ENCODE data around the gene BDH1. TPM values are rescaled to one million over a fixed set of nuclear protein-coding genes. Genes with fewer than 3 reads are reported as not detected.
A peak's percentile ranks its signal among the peaks of the same experiment; 100 is the strongest.

The BDH1 gene
- total RNA-seq, 1 experiment from 2014 or later: 38.6 TPM

DNA sequence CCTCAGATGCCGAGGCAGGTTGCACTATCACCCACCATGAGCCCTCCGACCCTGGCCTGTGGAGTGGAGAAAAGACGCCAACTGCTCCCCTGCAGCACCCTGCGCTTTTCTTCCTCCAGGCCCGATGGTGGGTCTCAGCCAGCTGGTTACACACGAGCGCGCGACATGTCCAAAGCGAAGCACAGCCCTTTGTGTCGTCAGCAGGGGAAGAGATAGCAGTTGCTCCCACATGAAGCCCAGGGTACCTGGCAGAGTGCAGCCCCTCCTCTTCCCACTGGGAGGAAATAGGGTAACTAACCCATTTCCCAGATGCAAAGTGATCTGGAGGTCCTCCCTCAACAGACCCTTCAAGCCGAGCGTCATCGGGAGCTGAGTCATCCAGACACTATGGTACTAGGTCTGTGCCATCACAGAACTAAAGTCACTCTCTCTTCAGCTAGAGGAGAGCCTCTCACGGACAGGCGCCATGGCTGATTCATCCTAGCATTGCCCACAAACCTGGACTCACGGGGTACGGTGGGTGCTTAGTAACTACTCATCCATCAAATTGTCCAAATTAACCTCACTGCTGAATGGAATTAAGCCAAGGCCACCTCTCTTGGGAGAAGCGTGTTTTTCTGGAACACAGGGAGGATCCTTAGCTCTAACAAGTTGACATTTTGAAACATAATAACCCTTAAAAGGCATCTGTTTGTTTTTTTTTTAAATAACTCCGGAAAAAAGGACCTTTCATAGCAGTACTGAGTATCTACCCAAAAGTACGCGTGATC, 45.2 kb upstream of the BDH1 start:
- Mint-ChIP-seq H3K4me1 (ENCODE audit: insufficient read depth, unreplicated experiment) (no peaks in the 10 kb centered on the region), H3K4me3 (ENCODE audit: unreplicated experiment) (no peak overlapping the region), H3K9me3 (ENCODE audit: unreplicated experiment) (no peaks in the 10 kb centered on the region), H3K27me3 (ENCODE audit: insufficient read depth, unreplicated experiment) (no peaks in the 10 kb centered on the region), H3K27ac (ENCODE audit: low read depth, unreplicated experiment) (no peak overlapping the region), H3K36me3 (ENCODE audit: insufficient read depth, unreplicated experiment) (peaks cover 6% of the 10 kb centered on the region)
- ChIA-PET CTCF (interaction anchor here (0.6 to 3.9 kb wide), 3 partner anchors 8 to 357 kb away, joined by 3 to 40 read pairs (median 29); no protein-coding TSS in a partner anchor), POLR2A (interaction anchor here (3.7 kb wide), 1 partner anchor 10 kb away, joined by 17 read pairs; no protein-coding TSS in a partner anchor)
- TF ChIP-seq CTCF (IDR thresholded peaks at IDR 0.05; ENCODE audit: unreplicated experiment): no peak
- intact Hi-C loops (cut with micrococcal nuclease): no loop called here
- no TSS peak for BruUV-seq (replicated peaks)
- DNase-seq (ENCODE audit: unreplicated experiment): no peak

- no TSS peak for BruUV-seq (replicated peaks)
- Mint-ChIP-seq H3K9me3 (ENCODE audit: unreplicated experiment) (no peaks in the 10 kb centered on the region), H3K27me3 (ENCODE audit: insufficient read depth, unreplicated experiment) (peaks cover 10% of the 10 kb centered on the region), H3K4me1 (ENCODE audit: insufficient read depth, unreplicated experiment) (no peaks in the 10 kb centered on the region), H3K4me3 (ENCODE audit: unreplicated experiment) (peak overlapping the region; percentile 23), H3K27ac (ENCODE audit: low read depth, unreplicated experiment) (no peak overlapping the region), H3K36me3 (ENCODE audit: insufficient read depth, unreplicated experiment) (peaks cover 6% of the 10 kb centered on the region)
- ChIA-PET POLR2A (interaction anchor here (0.6 to 3.7 kb wide), 5 partner anchors 11 to 47 kb away, joined by 3 to 17 read pairs (median 5); partner anchors contain the start of gene BDH1), CTCF (interaction anchor here (0.6 to 3.9 kb wide), 20 partner anchors 10 to 1772 kb away, joined by 3 to 40 read pairs (median 4); no protein-coding TSS in a partner anchor)
- intact Hi-C loops (cut with micrococcal nuclease): no loop called here
- TF ChIP-seq CTCF (IDR thresholded peaks at IDR 0.05; ENCODE audit: unreplicated experiment): peak; percentile 90
- DNase-seq (ENCODE audit: unreplicated experiment): peak; percentile 76
These were observed 43.5 kb upstream of the BDH1 start for GRCh38 chr3:197599089-197599765.

GRCh38 chr3:197598404-197598980, 42.7 kb upstream of the BDH1 start:
- Mint-ChIP-seq H3K9me3 (ENCODE audit: unreplicated experiment) (no peaks in the 10 kb centered on the region), H3K4me1 (ENCODE audit: insufficient read depth, unreplicated experiment) (no peaks in the 10 kb centered on the region), H3K27ac (ENCODE audit: low read depth, unreplicated experiment) (no peak overlapping the region), H3K4me3 (ENCODE audit: unreplicated experiment) (no peak overlapping the region), H3K36me3 (ENCODE audit: insufficient read depth, unreplicated experiment) (peaks cover 6% of the 10 kb centered on the region), H3K27me3 (ENCODE audit: insufficient read depth, unreplicated experiment) (peaks cover 10% of the 10 kb centered on the region)
- intact Hi-C loops (cut with micrococcal nuclease): no loop called here
- DNase-seq (ENCODE audit: unreplicated experiment): no peak
- POLR2A ChIA-PET: interaction anchor here (1.1 to 3.7 kb wide), 3 partner anchors 12 to 43 kb away, joined by 5 to 17 read pairs (median 6); partner anchors contain the start of gene BDH1
- CTCF ChIA-PET: interaction anchor here (0.6 to 3.9 kb wide), 12 partner anchors 10 to 343 kb away, joined by 3 to 40 read pairs (median 4); no protein-coding TSS in a partner anchor
- no peak for TF ChIP-seq CTCF (IDR thresholded peaks at IDR 0.05; ENCODE audit: unreplicated experiment)
- BruUV-seq (replicated peaks): no TSS peak

DNA sequence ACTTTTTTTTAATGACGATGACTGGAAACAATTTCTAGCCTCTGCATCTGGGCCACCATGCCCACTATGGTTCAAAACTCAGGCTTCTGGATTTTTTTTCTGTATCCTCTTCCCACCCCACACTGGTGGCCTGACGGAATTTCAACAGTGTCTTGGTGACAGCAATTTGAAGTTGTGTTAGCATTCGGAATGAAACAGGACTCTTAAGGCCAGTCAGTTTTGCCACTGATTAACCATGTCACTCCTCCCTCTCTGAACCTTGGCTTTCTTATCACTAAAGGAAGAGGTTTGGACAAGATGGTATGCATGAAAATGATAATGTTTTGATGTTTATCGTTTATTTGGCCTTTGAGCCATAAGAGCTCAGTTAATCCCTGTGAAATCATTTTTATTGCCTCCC, 41.6 kb upstream of the BDH1 start:
- Mint-ChIP-seq H3K9me3 (ENCODE audit: unreplicated experiment) (no peaks in the 10 kb centered on the region), H3K27ac (ENCODE audit: low read depth, unreplicated experiment) (no peak overlapping the region), H3K4me1 (ENCODE audit: insufficient read depth, unreplicated experiment) (no peaks in the 10 kb centered on the region), H3K27me3 (ENCODE audit: insufficient read depth, unreplicated experiment) (peaks cover 10% of the 10 kb centered on the region), H3K4me3 (ENCODE audit: unreplicated experiment) (no peak overlapping the region), H3K36me3 (ENCODE audit: insufficient read depth, unreplicated experiment) (no peaks in the 10 kb centered on the region)
- ChIA-PET CTCF (interaction anchor here (0.6 to 3.9 kb wide), 6 partner anchors 9 to 907 kb away, joined by 3 to 40 read pairs (median 4); no protein-coding TSS in a partner anchor), POLR2A (no interaction called here)
- no peak for TF ChIP-seq CTCF (IDR thresholded peaks at IDR 0.05; ENCODE audit: unreplicated experiment)
- BruUV-seq (replicated peaks): no TSS peak
- intact Hi-C loops (cut with micrococcal nuclease): no loop called here
- DNase-seq (ENCODE audit: unreplicated experiment): no peak
